Mucosa of stomach (tissue), 1 donor: ENCODE data around the gene CCDC148.

Experiments
- H3K27me3 ChIP-seq: one replicate; pipeline ENCODE4 v1.7.0; 2013; ENCODE audit warnings: mild to moderate bottlenecking, low read length; ENCODE audit not compliant: control insufficient read depth, insufficient read depth
- H3K36me3 ChIP-seq: one replicate; pipeline ENCODE4 v1.7.0; 2013; ENCODE audit warnings: low read length; ENCODE audit not compliant: control insufficient read depth, insufficient read depth
- H3K4me1 ChIP-seq: one replicate; pipeline ENCODE4 v1.7.0; 2013; ENCODE audit warnings: mild to moderate bottlenecking, low read length; ENCODE audit not compliant: control insufficient read depth, insufficient read depth
- H3K4me3 ChIP-seq: one replicate; pipeline ENCODE4 v1.7.0; 2013; ENCODE audit warnings: low read length
- H3K9ac ChIP-seq: one replicate; pipeline ENCODE4 v1.7.0; 2013; ENCODE audit warnings: mild to moderate bottlenecking, low read length, moderate library complexity
- H3K9me3 ChIP-seq: one replicate; pipeline ENCODE4 v1.7.0; 2013; ENCODE audit warnings: mild to moderate bottlenecking, low read length, moderate library complexity; ENCODE audit not compliant: control insufficient read depth
- donor health status: Pancreatic carcinoma.

Gene CCDC148

DNA sequence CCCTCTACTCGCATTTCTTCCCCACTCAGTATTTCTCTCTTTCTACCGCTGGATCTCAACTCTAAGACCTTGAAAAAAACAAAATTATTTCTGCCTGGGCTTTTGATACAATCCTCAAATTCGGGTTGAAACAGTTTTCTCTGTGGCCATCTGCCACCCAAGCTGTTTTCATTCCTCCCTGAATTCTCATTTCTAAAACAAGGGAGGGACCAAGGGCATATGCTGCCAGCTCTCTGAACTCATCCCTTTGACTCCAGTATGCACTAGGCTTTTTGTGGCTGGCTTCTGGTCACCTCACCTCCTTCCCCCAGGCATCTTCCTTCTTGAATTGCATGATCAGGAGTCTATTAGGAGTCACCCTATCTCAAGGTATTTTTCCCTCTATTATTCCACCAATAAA lies 49.5 kb downstream of the CCDC148 start:
- Histone ChIP-seq H3K4me1 (no peaks in the 10 kb centered on the region), H3K27me3 (no peaks in the 10 kb centered on the region), H3K9ac (no peak overlapping the region), H3K9me3 (no peaks in the 10 kb centered on the region), H3K4me3 (no peak overlapping the region), H3K36me3 (no peaks in the 10 kb centered on the region)

DNA sequence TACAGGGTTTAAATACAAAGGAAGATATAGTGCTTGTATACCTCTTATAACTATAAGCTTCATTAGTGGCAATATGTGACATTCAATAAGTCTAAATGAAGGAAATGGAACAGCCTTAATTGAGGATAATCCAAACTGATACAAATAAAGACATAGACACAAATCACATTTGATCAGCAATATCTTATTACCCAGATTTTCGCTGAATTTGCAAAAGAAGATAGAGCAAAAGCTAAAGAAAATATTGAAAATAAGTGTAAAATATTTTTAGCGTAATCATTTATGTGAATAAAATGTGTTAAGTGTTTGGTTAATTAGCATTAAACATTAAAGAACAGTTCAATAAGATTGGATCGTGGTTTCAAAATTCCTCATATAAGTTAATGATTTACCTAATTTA lies 51.2 kb downstream of the CCDC148 start:
- H3K4me1 ChIP-seq: no peaks in the 10 kb centered on the region
- H3K4me3 ChIP-seq: no peak overlapping the region
- no peaks in the 10 kb centered on the region for H3K9me3 ChIP-seq
- H3K36me3 ChIP-seq: no peaks in the 10 kb centered on the region
- no peaks in the 10 kb centered on the region for H3K27me3 ChIP-seq
- H3K9ac ChIP-seq: no peak overlapping the region

DNA sequence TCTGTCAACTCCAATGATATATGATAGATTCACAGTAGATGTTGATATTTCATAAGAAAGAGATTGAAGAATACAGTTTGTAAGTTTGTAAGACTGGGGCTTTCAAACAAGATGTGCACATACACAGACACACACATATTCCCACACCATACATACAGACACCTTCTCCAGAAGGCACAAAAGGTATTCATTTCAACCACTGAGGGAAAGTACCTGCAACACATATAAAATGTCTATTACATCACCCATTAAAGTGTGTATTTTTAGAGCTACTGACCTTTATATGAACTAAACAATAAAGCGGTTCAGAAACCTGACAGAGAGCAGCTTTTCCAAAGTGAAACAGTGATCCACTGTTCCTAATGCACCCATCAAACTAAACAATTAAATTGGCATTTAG lies 53.3 kb downstream of the CCDC148 start:
- Histone ChIP-seq H3K4me3 (no peak overlapping the region), H3K4me1 (no peaks in the 10 kb centered on the region), H3K9ac (no peak overlapping the region), H3K36me3 (no peaks in the 10 kb centered on the region), H3K9me3 (no peaks in the 10 kb centered on the region), H3K27me3 (no peaks in the 10 kb centered on the region)

DNA sequence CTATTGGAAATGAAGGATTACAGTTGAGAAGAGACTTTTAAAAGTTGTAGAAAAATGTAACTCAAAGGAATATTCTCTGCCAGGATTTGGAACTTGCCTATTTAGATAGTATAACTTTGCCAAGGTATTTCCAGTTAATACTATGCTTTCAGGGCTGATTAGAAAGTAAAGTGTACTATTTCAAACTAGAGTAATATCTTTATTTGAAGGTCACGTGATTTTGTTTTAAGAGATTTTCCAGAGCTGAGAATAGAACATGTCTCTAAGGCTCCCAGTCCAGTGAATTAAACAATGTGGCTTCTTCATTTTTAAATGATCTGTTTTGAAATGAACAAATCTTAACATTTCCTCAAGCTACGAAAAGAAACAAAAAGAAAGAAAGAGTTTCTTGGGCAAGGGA lies 53.9 kb downstream of the CCDC148 start:
- H3K4me1 ChIP-seq: no peaks in the 10 kb centered on the region
- H3K27me3 ChIP-seq: no peaks in the 10 kb centered on the region
- no peak overlapping the region for H3K4me3 ChIP-seq
- H3K9me3 ChIP-seq: no peaks in the 10 kb centered on the region
- no peak overlapping the region for H3K9ac ChIP-seq
- H3K36me3 ChIP-seq: no peaks in the 10 kb centered on the region

DNA sequence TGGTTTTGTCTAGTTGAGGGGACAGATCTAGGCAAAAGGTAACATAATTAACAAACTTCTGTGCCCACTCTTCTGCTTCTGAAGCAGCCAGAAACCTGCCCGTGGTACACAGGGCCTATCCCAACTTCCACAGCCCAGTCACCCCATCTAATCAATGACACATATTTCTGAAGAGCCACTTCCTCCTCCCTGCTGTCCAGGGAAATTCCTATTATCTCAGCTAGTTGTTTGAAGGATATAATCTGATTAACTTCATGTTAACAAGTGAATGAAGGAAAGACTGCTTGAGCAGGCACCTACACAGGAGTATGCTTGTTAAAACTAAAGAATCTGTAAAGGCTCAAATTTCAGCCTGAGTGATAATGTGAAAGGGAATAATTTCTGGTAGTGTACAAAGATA lies 61.4 kb downstream of the CCDC148 start:
- Histone ChIP-seq H3K36me3 (no peaks in the 10 kb centered on the region), H3K9ac (no peak overlapping the region), H3K4me3 (no peak overlapping the region), H3K9me3 (no peaks in the 10 kb centered on the region), H3K27me3 (no peaks in the 10 kb centered on the region), H3K4me1 (peaks cover 7% of the 10 kb centered on the region)

DNA sequence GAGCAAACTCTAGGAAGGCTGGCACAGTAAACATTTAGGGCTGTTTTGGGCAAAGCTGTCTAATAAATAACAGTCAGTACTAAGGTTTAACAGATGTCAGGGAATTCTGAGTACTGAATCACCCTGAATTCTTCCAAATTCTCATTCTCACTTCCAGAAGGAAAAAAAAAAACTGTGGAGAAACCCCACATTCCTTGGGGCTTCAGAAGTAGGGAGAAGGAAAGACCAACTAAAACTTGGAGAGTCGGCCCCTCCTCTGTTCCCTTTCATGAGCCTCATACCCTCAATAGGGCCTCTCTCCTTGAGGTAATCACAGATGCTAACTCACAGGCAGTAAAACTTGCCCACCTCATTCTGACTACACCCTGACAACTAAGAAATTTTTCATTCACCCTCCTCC lies 62.1 kb downstream of the CCDC148 start:
- no peaks in the 10 kb centered on the region for H3K36me3 ChIP-seq

DNA sequence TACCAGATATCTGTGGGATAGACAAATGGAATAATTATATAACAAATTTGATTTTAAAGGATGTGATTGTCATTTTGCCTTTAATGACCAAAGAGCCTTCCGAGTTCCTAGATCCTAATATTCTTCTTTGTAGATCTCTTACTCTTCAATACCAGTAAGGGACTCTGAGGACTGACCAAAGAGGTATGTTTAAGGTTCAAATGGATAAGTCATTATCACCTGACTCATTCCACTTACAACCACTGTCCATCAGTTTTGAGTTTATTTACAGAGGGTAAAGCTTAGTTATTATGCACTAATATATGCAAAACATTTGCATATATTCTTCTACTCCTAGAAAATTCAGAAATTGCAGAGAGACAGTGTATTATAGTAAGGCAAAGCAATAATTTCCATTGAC lies 62.7 kb downstream of the CCDC148 start:
- Histone ChIP-seq H3K27me3 (no peaks in the 10 kb centered on the region), H3K4me1 (peaks cover 7% of the 10 kb centered on the region), H3K4me3 (no peak overlapping the region), H3K9me3 (no peaks in the 10 kb centered on the region), H3K36me3 (no peaks in the 10 kb centered on the region), H3K9ac (no peak overlapping the region)

More for the DNA sequence above, 62.1 kb downstream of the CCDC148 start:
- Histone ChIP-seq H3K4me3 (no peak overlapping the region), H3K4me1 (peaks cover 7% of the 10 kb centered on the region), H3K27me3 (no peaks in the 10 kb centered on the region), H3K9ac (no peak overlapping the region), H3K9me3 (no peaks in the 10 kb centered on the region)

DNA sequence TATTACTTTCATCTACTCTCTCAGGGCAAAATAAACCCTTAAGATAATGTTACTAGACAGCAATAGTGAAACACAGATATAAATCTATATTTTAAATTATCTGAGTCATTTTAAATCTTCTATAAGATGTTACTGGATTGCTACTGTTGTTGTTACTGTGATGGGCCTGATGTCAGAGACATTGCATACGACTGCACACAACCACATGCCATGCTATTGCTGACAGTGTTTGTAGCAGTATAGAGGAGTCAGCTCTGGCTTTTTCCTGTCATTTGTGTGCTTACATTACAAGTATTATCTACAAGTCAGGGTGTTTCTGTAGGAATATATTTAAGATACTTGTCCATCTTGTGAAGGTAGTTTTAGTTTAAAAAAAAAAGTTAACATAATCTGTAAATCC lies 63.9 kb downstream of the CCDC148 start:
- Histone ChIP-seq H3K27me3 (no peaks in the 10 kb centered on the region), H3K4me1 (peaks cover 7% of the 10 kb centered on the region), H3K36me3 (no peaks in the 10 kb centered on the region), H3K9ac (no peak overlapping the region), H3K9me3 (no peaks in the 10 kb centered on the region), H3K4me3 (no peak overlapping the region)

DNA sequence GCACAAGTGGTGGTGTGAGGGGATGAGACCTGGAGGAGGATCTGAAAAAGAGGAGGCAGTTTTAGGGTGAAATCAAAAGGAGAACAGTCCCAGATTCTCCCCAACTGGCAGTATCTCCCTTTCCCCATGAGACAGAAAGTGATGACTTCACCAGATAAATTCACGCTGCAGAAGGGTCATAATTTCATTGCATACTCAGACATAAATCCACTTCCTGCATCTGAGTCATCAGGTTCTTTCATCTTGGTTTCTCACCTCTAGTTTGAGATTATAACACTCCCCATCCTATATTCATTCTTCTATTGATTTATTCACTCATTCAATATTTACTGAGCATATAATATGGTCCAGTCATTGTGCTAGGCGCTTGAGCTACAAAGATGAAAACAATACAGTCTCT lies 64.7 kb downstream of the CCDC148 start:
- H3K36me3 ChIP-seq: no peaks in the 10 kb centered on the region
- H3K9ac ChIP-seq: no peak overlapping the region
- no peaks in the 10 kb centered on the region for H3K9me3 ChIP-seq
- peaks cover 7% of the 10 kb centered on the region for H3K4me1 ChIP-seq
- H3K27me3 ChIP-seq: no peaks in the 10 kb centered on the region
- no peak overlapping the region for H3K4me3 ChIP-seq

DNA sequence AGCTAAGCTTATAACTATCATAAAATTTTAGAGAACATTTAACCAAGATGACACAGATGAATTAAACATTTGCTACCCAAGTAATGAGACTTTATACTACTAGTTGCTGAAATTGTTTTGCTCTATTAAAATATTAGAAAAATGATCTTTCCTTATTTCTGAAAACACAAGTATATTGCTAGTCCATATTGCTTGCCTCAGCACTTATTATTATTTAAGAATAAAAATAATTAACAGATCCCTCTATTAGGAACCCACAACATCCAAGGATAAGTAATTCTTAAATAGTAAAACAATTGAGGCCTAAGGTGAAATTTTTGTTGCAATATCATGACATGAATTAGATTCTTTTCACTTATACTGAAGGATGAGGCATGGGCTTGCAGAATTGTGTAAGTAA lies 65.2 kb downstream of the CCDC148 start:
- Histone ChIP-seq H3K9me3 (no peaks in the 10 kb centered on the region), H3K4me1 (peaks cover 7% of the 10 kb centered on the region), H3K27me3 (no peaks in the 10 kb centered on the region), H3K36me3 (no peaks in the 10 kb centered on the region), H3K4me3 (no peak overlapping the region), H3K9ac (no peak overlapping the region)

DNA sequence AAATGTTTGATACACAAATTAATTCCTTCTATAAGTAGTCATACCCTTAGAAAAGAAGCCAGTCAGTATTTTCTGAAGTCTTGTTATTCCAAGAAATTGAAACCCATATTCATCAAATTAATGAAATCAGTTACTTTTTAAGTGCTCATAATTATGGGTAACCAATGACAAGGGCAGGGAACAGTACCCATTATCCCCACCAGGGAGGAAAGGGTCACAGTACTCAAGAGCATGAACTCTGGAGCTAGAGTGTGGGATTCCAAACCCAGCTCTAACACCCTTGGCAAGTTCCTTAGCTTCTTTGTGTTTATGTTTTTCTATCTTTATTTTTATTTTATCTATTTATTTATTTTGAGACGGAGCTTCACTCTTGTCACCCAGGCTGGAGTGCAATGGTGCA lies 68.4 kb downstream of the CCDC148 start:
- no peak overlapping the region for H3K4me3 ChIP-seq
- H3K9ac ChIP-seq: no peak overlapping the region
- H3K4me1 ChIP-seq: no peaks in the 10 kb centered on the region
- no peaks in the 10 kb centered on the region for H3K27me3 ChIP-seq
- no peaks in the 10 kb centered on the region for H3K36me3 ChIP-seq
- H3K9me3 ChIP-seq: no peaks in the 10 kb centered on the region

DNA sequence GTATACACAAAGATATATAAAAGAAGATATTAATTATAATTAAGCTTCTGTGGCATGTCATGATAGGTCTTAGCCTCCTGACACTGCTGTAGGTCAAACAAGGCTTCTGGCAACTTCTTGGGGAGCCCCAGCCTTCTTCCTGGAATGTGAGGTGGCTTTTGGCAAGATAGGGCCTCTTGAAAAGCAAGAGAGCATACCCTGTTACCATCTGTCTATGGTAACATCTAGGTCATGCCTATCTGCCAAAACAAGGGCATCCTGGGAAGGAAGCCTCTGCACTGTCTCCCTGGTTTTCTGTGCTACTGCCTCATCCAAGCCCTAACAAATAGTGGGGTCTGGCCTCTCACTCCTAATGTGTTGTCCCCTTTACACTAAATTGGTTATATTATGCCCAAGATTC lies 70.9 kb downstream of the CCDC148 start:
- no peak overlapping the region for H3K9ac ChIP-seq
- H3K4me1 ChIP-seq: no peaks in the 10 kb centered on the region
- no peaks in the 10 kb centered on the region for H3K36me3 ChIP-seq
- H3K9me3 ChIP-seq: no peaks in the 10 kb centered on the region
- no peak overlapping the region for H3K4me3 ChIP-seq
- no peaks in the 10 kb centered on the region for H3K27me3 ChIP-seq

DNA sequence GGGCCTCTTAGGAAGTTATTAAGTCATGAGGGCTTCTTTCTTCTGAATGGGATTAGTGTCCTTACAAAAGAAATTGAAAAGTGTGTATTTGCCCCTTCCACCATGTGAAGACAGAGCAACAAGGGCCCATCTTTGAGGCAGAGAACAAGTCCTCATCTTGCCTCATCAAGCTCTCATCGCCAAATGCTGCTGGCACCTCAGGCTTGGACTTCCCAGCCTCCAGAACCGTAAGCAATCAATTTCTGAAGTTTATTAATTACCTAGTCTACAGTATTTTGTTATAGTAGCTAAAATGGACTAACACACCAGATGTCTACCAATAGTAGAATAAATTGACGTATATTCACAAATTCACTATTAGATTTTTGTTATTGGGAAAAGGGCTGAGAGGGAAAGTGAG lies 74.6 kb downstream of the CCDC148 start:
- H3K36me3 ChIP-seq: no peaks in the 10 kb centered on the region
- H3K4me1 ChIP-seq: no peaks in the 10 kb centered on the region
- no peaks in the 10 kb centered on the region for H3K9me3 ChIP-seq
- H3K9ac ChIP-seq: no peak overlapping the region
- H3K4me3 ChIP-seq: no peak overlapping the region
- no peaks in the 10 kb centered on the region for H3K27me3 ChIP-seq
